Heart left ventricle (tissue), 13 donors: Measurements from ENCODE around the gene MYO15A.

Source experiments
- POLR2A ChIP-seq, 2 donors: fragments of 450-650 bp; IDR thresholded peaks; one replicate each; pipeline ENCODE4 v1.6.1; 2017; ENCODE audit warnings: antibody characterized with exemption in 2 of 2, mild to moderate bottlenecking in 2 of 2, moderate library complexity in 2 of 2
- TF ChIP-seq, protein P1 (sequence below), 12 donors: fragments of 200-600 bp; sonication (generic) in 4 of 12; IDR thresholded peaks; one replicate each; pipeline versions ENCODE4 v1.5.0 to v1.8.0; 2018 to 2022; ENCODE audit warnings: antibody characterized with exemption in 12 of 12, mild to moderate bottlenecking in 5 of 12
- donor health status: ischemic (EF 13 %, LVEDD 7.1; RV severe dilation, severe dysfunction).
- donor health status: DM: no; HTN: yes; CAD: no.
- donor health status: DM: no; HTN: no; CAD: no.
- donor health status: ischemic (EF 25% LVEDD 6.9; RV normal size, moderate dysfunction).
- donor health status: ischemic (EF 25% LVEDD 5.7; RV mildly dilated, moderate dysfunction).
- donor health status: ischemic (EF 35%, LVEDD 5.7; RV mildly dilated, moderate dysfunction).
- donor health status: nonischemic (EF 11% LVEDD 7.7; RV severe dilation, severe dysfunction).
- donor health status: DM: yes; HTN: yes; CAD: no.
- donor health status: PGD.
- donor health status: ischemic (EF 29% LVEDD 5.4; RV normal size, mild dysfunction).
- donor health status: nonischemic (EF 23%, LVEDD 6.1; RV moderate dilation, normal function).

GRCh38 chr17:18194394-18194793 is 85.8 kb downstream of the MYO15A start:
- TF ChIP-seq, protein P1, sequence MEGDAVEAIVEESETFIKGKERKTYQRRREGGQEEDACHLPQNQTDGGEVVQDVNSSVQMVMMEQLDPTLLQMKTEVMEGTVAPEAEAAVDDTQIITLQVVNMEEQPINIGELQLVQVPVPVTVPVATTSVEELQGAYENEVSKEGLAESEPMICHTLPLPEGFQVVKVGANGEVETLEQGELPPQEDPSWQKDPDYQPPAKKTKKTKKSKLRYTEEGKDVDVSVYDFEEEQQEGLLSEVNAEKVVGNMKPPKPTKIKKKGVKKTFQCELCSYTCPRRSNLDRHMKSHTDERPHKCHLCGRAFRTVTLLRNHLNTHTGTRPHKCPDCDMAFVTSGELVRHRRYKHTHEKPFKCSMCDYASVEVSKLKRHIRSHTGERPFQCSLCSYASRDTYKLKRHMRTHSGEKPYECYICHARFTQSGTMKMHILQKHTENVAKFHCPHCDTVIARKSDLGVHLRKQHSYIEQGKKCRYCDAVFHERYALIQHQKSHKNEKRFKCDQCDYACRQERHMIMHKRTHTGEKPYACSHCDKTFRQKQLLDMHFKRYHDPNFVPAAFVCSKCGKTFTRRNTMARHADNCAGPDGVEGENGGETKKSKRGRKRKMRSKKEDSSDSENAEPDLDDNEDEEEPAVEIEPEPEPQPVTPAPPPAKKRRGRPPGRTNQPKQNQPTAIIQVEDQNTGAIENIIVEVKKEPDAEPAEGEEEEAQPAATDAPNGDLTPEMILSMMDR (IDR thresholded peaks at IDR 0.05): no peak
- no peak for TF ChIP-seq POLR2A (IDR thresholded peaks at IDR 0.05)
